ENCODE results near the gene SLC4A11. TPM values are rescaled to one million over a fixed set of nuclear protein-coding genes. Genes with fewer than 3 reads are reported as not detected.

Gene SLC4A11
- total RNA-seq, 1 donor from 2014 or later: 3.2 TPM

- Histone ChIP-seq H3K36me3 (ENCODE audit: control insufficient read depth, insufficient read depth, low read length) (no peaks in the 10 kb centered on the region), H3K27me3 (ENCODE audit: control insufficient read depth, insufficient read depth, low read length) (no peaks in the 10 kb centered on the region), H3K4me3 (ENCODE audit: low read depth, low read length) (no peak overlapping the region)
- no peak for FAIRE-seq
- TF ChIP-seq CTCF (IDR thresholded peaks at IDR 0.05; ENCODE audit: insufficient read depth, low read length, severe bottlenecking): no peak
- no peak for DNase-seq (ENCODE audit: low read depth)
These were observed 57.7 kb downstream of the SLC4A11 start for GRCh38 chr20:3181270-3181669.

- TF ChIP-seq CTCF (IDR thresholded peaks at IDR 0.05; ENCODE audit: insufficient read depth, low read length, severe bottlenecking): no peak
- FAIRE-seq (no peak), DNase-seq (ENCODE audit: low read depth) (no peak)
- Histone ChIP-seq H3K4me3 (ENCODE audit: low read depth, low read length) (no peak overlapping the region), H3K27me3 (ENCODE audit: control insufficient read depth, insufficient read depth, low read length) (no peaks in the 10 kb centered on the region), H3K36me3 (ENCODE audit: control insufficient read depth, insufficient read depth, low read length) (no peaks in the 10 kb centered on the region)
These were observed 58.7 kb downstream of the SLC4A11 start for GRCh38 chr20:3180319-3180718.

GRCh38 chr20:3177746-3178485 lies 61.1 kb downstream of the SLC4A11 start:
- FAIRE-seq (no peak), DNase-seq (ENCODE audit: low read depth) (no peak)
- Histone ChIP-seq H3K36me3 (ENCODE audit: control insufficient read depth, insufficient read depth, low read length) (no peaks in the 10 kb centered on the region), H3K4me3 (ENCODE audit: low read depth, low read length) (no peak overlapping the region), H3K27me3 (ENCODE audit: control insufficient read depth, insufficient read depth, low read length) (no peaks in the 10 kb centered on the region)
- TF ChIP-seq CTCF (IDR thresholded peaks at IDR 0.05; ENCODE audit: insufficient read depth, low read length, severe bottlenecking): no peak

Other genes with a start within 250 kb of the SLC4A11 start
- 0.13 and 0.53 TPM in 2 replicates for gene GNRH2, start 195.6 kb downstream of the SLC4A11 start, total RNA-seq
- gene MRPS26, start 193.1 kb downstream of the SLC4A11 start, total RNA-seq: 68.0 and 69.5 TPM in 2 replicates
- gene OXT, start 167.6 kb downstream of the SLC4A11 start, total RNA-seq: not detected in 2 replicates
- not detected in 2 replicates for gene AVP, start 154.5 kb downstream of the SLC4A11 start, total RNA-seq
- gene FASTKD5, start 79.3 kb downstream of the SLC4A11 start, total RNA-seq: 11.3 and 17.9 TPM in 2 replicates
- gene UBOX5, start 79.3 kb downstream of the SLC4A11 start, total RNA-seq: 1.9 and 2.1 TPM in 2 replicates
- 11.3 and 20.0 TPM in 2 replicates for gene LZTS3, start 65.6 kb downstream of the SLC4A11 start, total RNA-seq
- gene DDRGK1, start 34.5 kb downstream of the SLC4A11 start, total RNA-seq: 57.6 and 72.7 TPM in 2 replicates
- gene ITPA, start 29.7 kb downstream of the SLC4A11 start, total RNA-seq: 36.9 and 45.5 TPM in 2 replicates
- 5.5 and 6.7 TPM in 2 replicates for gene DNAAF9, start 168.5 kb upstream of the SLC4A11 start, total RNA-seq
- 50.0 and 55.0 TPM in 2 replicates for gene ATRN, start 231.8 kb upstream of the SLC4A11 start, total RNA-seq